HEK293 (cell line): ENCODE measurements around the gene ZNF319.

ENCODE experiments used
- CTCF ChIA-PET: fragments of 350-600 bp; formaldehyde crosslinking; extraction: SDS; loops from one replicate; lab custom pipeline; 2021; ENCODE audit warnings: antibody characterized with exemption; lab: Yijun Ruan, JAX
- POLR2A ChIA-PET: fragments of 300-600 bp; formaldehyde crosslinking; extraction: SDS; loops from one replicate; lab custom pipeline; 2020; ENCODE audit warnings: antibody characterized with exemption, inconsistent platforms; lab: Yijun Ruan, JAX
- H3K27ac ChIP-seq: fragments of 200-500 bp; sonication (Bioruptor generic); 2 replicates; pipeline ENCODE4 v1.5.1; 2014; ENCODE audit warnings: low read depth, low read length, control low read depth, inconsistent platforms; ENCODE audit errors: extremely low read depth
- H3K36me3 ChIP-seq, 2 experiments: fragments of 200-500 bp in 1 of 2; sonication (Bioruptor generic) in 1 of 2; 1 replicate in 1 of 2; 2 replicates in 1 of 2; pipeline ENCODE4 v1.5.1; 2014 to 2017; ENCODE audit warnings: inconsistent platforms in 2 of 2, low read length in 2 of 2; ENCODE audit not compliant: control insufficient read depth in 2 of 2, insufficient read depth in 1 of 2
- H3K4me1 ChIP-seq: fragments of 200-500 bp; sonication (Bioruptor generic); 2 replicates; pipeline ENCODE4 v1.5.1; 2014; ENCODE audit warnings: mild to moderate bottlenecking, low read length, inconsistent platforms; ENCODE audit not compliant: control insufficient read depth, insufficient read depth
- H3K4me3 ChIP-seq: 2 replicates; pipeline ENCODE4 v1.5.1; 2011; ENCODE audit warnings: low read depth, mild to moderate bottlenecking, control low read depth, low read length, moderate library complexity
- H3K9me3 ChIP-seq: fragments of 200-500 bp; sonication (Bioruptor generic); 2 replicates; pipeline ENCODE4 v1.5.1; 2014; ENCODE audit warnings: low read depth, low read length, inconsistent platforms; ENCODE audit not compliant: control insufficient read depth, insufficient read depth
- HOXD13 ChIP-seq: sonication (generic); formaldehyde crosslinking; IDR thresholded peaks from 2 replicates; pipeline ENCODE4 v1.8.0; 2022; ENCODE audit warnings: missing genetic modification reagents, borderline replicate concordance
- KLF10 ChIP-seq: fragments of 450-650 bp; IDR thresholded peaks from 2 replicates; pipeline ENCODE4 v1.5.1; 2018; ENCODE audit warnings: missing biosample characterization, mild to moderate bottlenecking, missing genetic modification characterization
- MYNN ChIP-seq: fragments of 450-650 bp; formaldehyde crosslinking; IDR thresholded peaks from 2 replicates; pipeline ENCODE4 v1.5.1; 2016; ENCODE audit warnings: missing biosample characterization, missing genetic modification characterization, borderline replicate concordance
- PRDM2 ChIP-seq: fragments of 450-650 bp; formaldehyde crosslinking; IDR thresholded peaks from 2 replicates; pipeline ENCODE4 v1.5.1; 2016; ENCODE audit warnings: missing biosample characterization, missing genetic modification characterization, borderline replicate concordance
- SETDB1 ChIP-seq: IDR thresholded peaks from one replicate; pipeline ENCODE4 v1.6.1; 2017; ENCODE audit warnings: mild to moderate bottlenecking, low read length, moderate library complexity, mixed read lengths; ENCODE audit not compliant: insufficient read length
- SP3 ChIP-seq: fragments of 450-650 bp; formaldehyde crosslinking; IDR thresholded peaks from 2 replicates; pipeline ENCODE4 v1.5.1; 2016; ENCODE audit warnings: missing biosample characterization, missing genetic modification characterization
- YY1 ChIP-seq: fragments of 450-650 bp; formaldehyde crosslinking; IDR thresholded peaks from 2 replicates; pipeline ENCODE4 v1.5.1; 2018; ENCODE audit warnings: missing biosample characterization, missing genetic modification characterization
- ZBTB6 ChIP-seq: fragments of 450-650 bp; formaldehyde crosslinking; IDR thresholded peaks from 2 replicates; pipeline ENCODE4 v1.5.1; 2017; ENCODE audit warnings: missing biosample characterization, missing genetic modification characterization
- ZNF112 ChIP-seq: fragments of 450-650 bp; formaldehyde crosslinking; IDR thresholded peaks from 2 replicates; pipeline ENCODE4 v1.5.0; 2017; ENCODE audit warnings: missing biosample characterization, missing genetic modification characterization
- ZNF157 ChIP-seq: fragments of 450-650 bp; formaldehyde crosslinking; IDR thresholded peaks from 2 replicates; pipeline ENCODE4 v1.5.1; 2016; ENCODE audit warnings: missing biosample characterization, missing genetic modification characterization
- ZNF175 ChIP-seq: fragments of 450-650 bp; formaldehyde crosslinking; IDR thresholded peaks from 2 replicates; pipeline ENCODE4 v1.5.1; 2016; ENCODE audit warnings: missing biosample characterization, missing genetic modification characterization
- ZNF202 ChIP-seq: fragments of 450-650 bp; formaldehyde crosslinking; IDR thresholded peaks from 2 replicates; pipeline ENCODE4 v1.5.1; 2016; ENCODE audit warnings: missing biosample characterization, missing genetic modification characterization, borderline replicate concordance
- ZNF221 ChIP-seq: fragments of 450-650 bp; formaldehyde crosslinking; IDR thresholded peaks from 2 replicates; pipeline ENCODE4 v1.5.1; 2017; ENCODE audit warnings: missing biosample characterization, missing genetic modification characterization, borderline replicate concordance
- ZNF426 ChIP-seq: fragments of 450-650 bp; formaldehyde crosslinking; IDR thresholded peaks from 2 replicates; pipeline ENCODE4 v1.5.1; 2017; ENCODE audit warnings: missing biosample characterization, missing genetic modification characterization, mild to moderate bottlenecking, inconsistent platforms, moderate library complexity
- ZNF449 ChIP-seq: fragments of 450-650 bp; formaldehyde crosslinking; IDR thresholded peaks from 2 replicates; pipeline ENCODE4 v1.5.1; 2017; ENCODE audit warnings: missing biosample characterization, mild to moderate bottlenecking, missing genetic modification characterization, moderate library complexity
- ZNF529 ChIP-seq: fragments of 450-650 bp; formaldehyde crosslinking; IDR thresholded peaks from 2 replicates; pipeline ENCODE4 v1.5.1; 2017; ENCODE audit warnings: missing genetic modification characterization, missing biosample characterization; ENCODE audit not compliant: insufficient replicate concordance
- ZNF530 ChIP-seq: fragments of 450-650 bp; formaldehyde crosslinking; IDR thresholded peaks from 2 replicates; pipeline ENCODE4 v1.5.1; 2016; ENCODE audit warnings: low read depth, missing biosample characterization, missing genetic modification characterization
- ZNF560 ChIP-seq: fragments of 450-650 bp; formaldehyde crosslinking; IDR thresholded peaks from 2 replicates; pipeline ENCODE4 v1.5.1; 2017; ENCODE audit warnings: missing biosample characterization, missing genetic modification characterization, borderline replicate concordance
- ZNF561 ChIP-seq: fragments of 450-650 bp; IDR thresholded peaks from 2 replicates; pipeline ENCODE4 v1.5.1; 2018; ENCODE audit warnings: missing biosample characterization, missing genetic modification characterization, borderline replicate concordance
- ZNF621 ChIP-seq: fragments of 450-650 bp; formaldehyde crosslinking; IDR thresholded peaks from 2 replicates; pipeline ENCODE4 v1.5.1; 2017; ENCODE audit warnings: missing biosample characterization, missing genetic modification characterization
- ZNF654 ChIP-seq: fragments of 450-650 bp; formaldehyde crosslinking; IDR thresholded peaks from 2 replicates; pipeline ENCODE4 v1.5.1; 2016; ENCODE audit warnings: low read depth, missing biosample characterization, missing genetic modification characterization
- ZNF658 ChIP-seq: fragments of 450-650 bp; formaldehyde crosslinking; IDR thresholded peaks from 2 replicates; pipeline ENCODE4; 2016; ENCODE audit warnings: missing biosample characterization, missing genetic modification characterization
- ZNF677 ChIP-seq: fragments of 450-650 bp; IDR thresholded peaks from 2 replicates; pipeline ENCODE4 v1.5.0; 2018; ENCODE audit warnings: missing biosample characterization, mild to moderate bottlenecking, missing genetic modification characterization, moderate library complexity
- ZNF785 ChIP-seq: fragments of 450-650 bp; formaldehyde crosslinking; IDR thresholded peaks from 2 replicates; pipeline ENCODE4 v1.5.1; 2016; ENCODE audit warnings: missing biosample characterization, missing genetic modification characterization

The ZNF319 gene

GRCh38 chr16:58048494-58049231 lies 48.2 kb upstream of the ZNF319 start:
- ChIA-PET POLR2A (interaction anchor here (0.6 kb wide), 1 partner anchor 17 kb away, joined by 4 read pairs; no protein-coding TSS in a partner anchor), CTCF (interaction anchor here (1.1 to 2.5 kb wide), 3 partner anchors 16 to 48 kb away, joined by 3 to 7 read pairs (median 5); no protein-coding TSS in a partner anchor)
- Histone ChIP-seq H3K36me3 (peaks cover 0 to 9% of the 10 kb centered on the region in 2 experiments; a peak in 1 of 3 replicates), H3K9me3 (no peaks in the 10 kb centered on the region), H3K27ac (no peak overlapping the region), H3K4me1 (no peaks in the 10 kb centered on the region), H3K4me3 (no peak overlapping the region)
- TF ChIP-seq ZNF426 (tag by site-specific recombination): no peak
- TF ChIP-seq ZNF157 (tag by site-specific recombination): no peak
- no peak for TF ChIP-seq ZNF654 (tag by site-specific recombination)
- TF ChIP-seq ZNF202 (tag by site-specific recombination): no peak
- TF ChIP-seq ZBTB6 (tag by site-specific recombination): no peak
- TF ChIP-seq ZNF560: no peak
- no peak for TF ChIP-seq ZNF449 (tag by site-specific recombination)
- TF ChIP-seq HOXD13 (CRISPR knock-in tag): no peak

- H3K27ac ChIP-seq: no peak overlapping the region
Measured at GRCh38 chr16:58047557-58048348, 47.3 kb upstream of the ZNF319 start.

GRCh38 chr16:58046936-58047335 lies 46.5 kb upstream of the ZNF319 start:
- POLR2A ChIA-PET: no interaction called here
- Histone ChIP-seq H3K27ac (no peak overlapping the region), H3K9me3 (no peaks in the 10 kb centered on the region), H3K36me3 (peaks cover 0 to 24% of the 10 kb centered on the region in 2 experiments; a peak in 1 of 3 replicates), H3K4me3 (no peak overlapping the region), H3K4me1 (no peaks in the 10 kb centered on the region)
- CTCF ChIA-PET: no interaction called here
- TF ChIP-seq ZNF785 (tag by site-specific recombination): no peak
- no peak for TF ChIP-seq ZNF175
- TF ChIP-seq ZNF658 (tag by site-specific recombination): no peak
- no peak for TF ChIP-seq PRDM2
- no peak for TF ChIP-seq ZNF530 (tag by site-specific recombination)
- TF ChIP-seq SETDB1: no peak
- no peak for TF ChIP-seq ZNF561 (tag by site-specific recombination)
- TF ChIP-seq MYNN: no peak
- no peak for TF ChIP-seq ZNF677 (tag by site-specific recombination)
- no peak for TF ChIP-seq YY1 (tag by site-specific recombination)
- TF ChIP-seq ZNF621: no peak
- TF ChIP-seq KLF10 (tag by site-specific recombination): no peak

More at GRCh38 chr16:58047557-58048348, 47.3 kb upstream of the ZNF319 start:
- ChIA-PET CTCF (interaction anchor here (1.2 to 2.5 kb wide), 2 partner anchors 15 to 49 kb away, joined by 5 to 7 read pairs; no protein-coding TSS in a partner anchor), POLR2A (interaction anchor here (0.6 kb wide), 1 partner anchor 18 kb away, joined by 4 read pairs; no protein-coding TSS in a partner anchor)
- H3K4me3 ChIP-seq: no peak overlapping the region
- no peaks in the 10 kb centered on the region for H3K4me1 ChIP-seq
- H3K9me3 ChIP-seq: no peaks in the 10 kb centered on the region
- H3K36me3 ChIP-seq: peaks cover 0 to 16% of the 10 kb centered on the region in 2 experiments; a peak in 1 of 3 replicates
- TF ChIP-seq ZNF112 (tag by site-specific recombination): no peak
- TF ChIP-seq ZNF221 (tag by site-specific recombination): no peak
- no peak for TF ChIP-seq SP3 (tag by site-specific recombination)
- TF ChIP-seq ZNF529 (tag by site-specific recombination): no peak
